Stimulated activated CD4-positive, alpha-beta T cell treated with anti-CD3 and anti-CD28 coated beads, Interleukin-1b, Interleukin-23, amount 100 ng/mL, for 4 hours (primary cell): Measurements from ENCODE around the gene ZNF780A.
"Not testable (repeated sequence)": the region's sequence is repeated elsewhere in the genome, so short reads cannot be mapped to it uniquely, and the experiment has no call there.

ENCODE experiments used
- DNase-seq, 2 donors: peaks; one replicate each; pipeline ENCODE4 v3.0.0-alpha.2; 2020; ENCODE audit warnings: low read depth in 2 of 2

Gene ZNF780A

DNA sequence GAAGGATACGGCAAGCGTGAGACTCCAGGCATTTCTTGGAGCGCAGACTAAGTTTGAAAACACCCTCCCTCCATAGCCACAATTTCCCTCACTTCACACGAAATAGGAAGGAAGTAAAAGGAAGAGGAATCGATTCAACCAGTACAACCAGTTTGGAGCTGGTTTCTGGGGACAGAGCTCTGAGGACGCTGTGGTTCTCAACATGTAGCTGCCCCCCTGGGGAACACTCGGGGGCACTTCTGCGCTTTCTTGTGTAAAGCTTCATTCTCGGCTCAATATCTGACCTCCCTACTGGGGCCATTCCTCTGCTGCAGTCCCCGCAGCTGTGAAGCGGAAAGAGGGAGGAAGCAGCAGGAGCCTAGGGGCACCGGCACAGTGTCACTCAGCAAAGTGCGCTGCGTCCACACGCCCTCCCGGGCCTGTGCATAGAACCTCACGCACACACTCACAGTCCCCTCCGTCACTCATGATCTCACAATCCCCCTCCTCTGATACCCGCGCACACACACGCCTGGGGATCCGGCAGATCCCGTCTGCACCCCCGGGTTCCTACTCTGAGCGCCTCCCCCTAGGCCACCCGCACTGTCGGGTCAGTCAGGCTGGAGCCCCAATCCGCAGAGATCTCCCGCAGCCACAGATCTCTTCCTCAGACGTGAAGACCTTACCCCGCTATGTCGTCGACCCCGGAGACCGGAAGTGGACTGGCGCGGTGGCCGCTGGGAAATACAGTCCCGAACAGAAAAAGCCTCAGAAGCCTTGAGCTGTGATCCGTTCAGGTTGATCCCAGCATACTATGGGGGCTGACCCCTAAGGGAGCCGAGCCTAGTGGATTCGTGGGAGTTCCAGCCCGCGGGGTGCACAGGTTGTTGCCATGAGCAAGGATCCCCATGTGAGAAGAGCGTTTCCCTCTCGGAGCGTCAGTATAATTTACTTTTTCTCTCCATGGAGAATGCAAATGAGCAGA, at the start of gene ZNF780A:
Gene ZNF780A (minus strand): TSS at position 703 of the 964 bp plus-strand sequence. CDS start 6,190 bp downstream, outside the sequence.
- peak; percentile 61 to 64 for DNase-seq

DNA sequence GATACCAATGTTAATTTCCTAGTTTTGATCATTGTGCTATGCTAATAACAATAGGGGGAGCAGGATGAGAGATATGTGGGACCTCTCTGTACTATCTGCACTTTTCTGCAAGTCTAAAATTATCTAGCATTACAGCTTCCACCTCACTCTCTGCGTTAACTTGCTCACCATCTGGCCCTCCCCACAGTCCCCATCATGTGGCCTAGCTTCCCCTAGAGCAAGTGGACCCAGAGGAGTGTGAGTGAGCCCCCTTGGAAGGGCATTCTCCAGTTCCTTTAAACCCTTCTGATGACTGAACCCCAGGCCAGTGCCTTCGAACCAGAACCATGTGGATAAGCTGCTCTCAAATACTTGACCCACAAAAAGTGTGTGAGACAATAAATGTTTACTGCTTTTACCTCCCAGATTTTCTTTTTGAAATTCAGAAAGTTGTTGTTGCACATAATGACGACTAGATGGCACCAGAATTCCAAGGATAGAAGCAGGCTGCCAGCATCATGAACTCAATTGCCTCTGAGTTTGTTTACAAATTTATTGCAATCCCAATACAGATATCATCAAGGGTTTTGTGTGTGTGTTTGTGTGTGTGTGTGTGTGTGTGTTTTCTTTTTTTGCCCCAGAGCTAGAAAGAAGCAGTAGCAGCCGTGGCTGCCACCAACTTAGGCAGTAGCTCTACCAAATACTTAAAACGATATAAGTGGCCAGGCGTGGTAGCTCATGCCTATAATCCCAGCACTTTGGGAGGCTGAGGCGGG, 49.0 kb upstream of the ZNF780A start:
- peak in 1 of 2 donors; percentile 20 for DNase-seq

DNA sequence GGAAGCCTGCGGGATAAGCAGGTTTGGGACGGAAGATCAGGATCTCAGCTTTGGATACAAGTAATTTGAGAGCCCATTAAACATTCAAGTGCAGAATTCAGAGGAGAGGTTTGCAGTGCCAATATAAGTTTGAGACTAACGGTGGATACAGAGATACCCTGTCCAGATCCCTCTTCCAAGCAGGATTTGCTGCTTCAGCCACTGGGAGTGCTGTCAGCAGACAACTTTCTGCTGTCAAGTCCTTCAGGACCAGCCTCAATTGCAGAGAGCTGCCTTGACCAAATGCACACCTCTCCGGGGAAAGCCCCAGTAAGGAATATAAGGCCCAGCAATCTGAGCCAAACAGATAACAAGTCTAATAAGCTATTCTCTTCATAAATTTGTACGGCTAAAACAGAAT, 46.1 kb upstream of the ZNF780A start:
- no peak for DNase-seq

DNA sequence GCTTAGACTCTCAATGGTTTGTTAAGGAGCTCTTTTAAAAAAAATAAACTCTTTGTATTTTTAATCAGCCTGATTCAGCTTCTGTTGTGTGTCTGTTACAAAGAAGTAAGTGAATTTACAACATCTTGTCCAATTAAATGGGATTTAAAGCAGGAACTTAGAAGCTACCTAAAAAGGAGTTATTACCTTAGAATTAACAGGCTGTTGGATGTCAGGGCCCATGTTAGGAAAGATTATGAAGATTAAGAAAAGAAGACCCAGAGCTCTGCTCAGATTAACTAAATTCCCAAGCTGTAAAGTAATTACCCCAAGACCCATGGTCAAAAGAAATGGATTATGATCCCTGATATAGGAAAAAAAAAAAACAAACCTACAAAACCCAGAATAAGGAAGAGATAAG, 44.1 kb upstream of the ZNF780A start:
- DNase-seq = no peak

DNA sequence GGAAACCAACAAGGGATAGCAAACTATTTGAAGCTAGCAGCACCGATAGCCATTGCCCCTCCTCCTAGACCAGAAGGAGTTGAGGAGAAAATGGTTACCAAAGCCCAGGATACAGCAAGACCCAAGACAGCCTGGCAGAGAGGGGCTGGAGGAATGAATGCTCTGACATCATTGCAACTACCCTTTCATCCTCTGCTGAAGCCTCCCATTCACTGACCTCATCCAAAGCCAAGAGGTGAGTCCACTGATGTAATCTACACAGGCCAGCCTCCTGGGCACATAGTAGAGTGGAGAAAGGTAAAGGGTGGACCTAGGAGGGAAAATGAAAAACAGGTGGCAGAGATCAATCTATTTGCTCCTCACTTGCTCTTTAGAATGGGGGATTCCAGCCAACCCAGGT, 42.7 kb upstream of the ZNF780A start:
- no peak for DNase-seq

DNA sequence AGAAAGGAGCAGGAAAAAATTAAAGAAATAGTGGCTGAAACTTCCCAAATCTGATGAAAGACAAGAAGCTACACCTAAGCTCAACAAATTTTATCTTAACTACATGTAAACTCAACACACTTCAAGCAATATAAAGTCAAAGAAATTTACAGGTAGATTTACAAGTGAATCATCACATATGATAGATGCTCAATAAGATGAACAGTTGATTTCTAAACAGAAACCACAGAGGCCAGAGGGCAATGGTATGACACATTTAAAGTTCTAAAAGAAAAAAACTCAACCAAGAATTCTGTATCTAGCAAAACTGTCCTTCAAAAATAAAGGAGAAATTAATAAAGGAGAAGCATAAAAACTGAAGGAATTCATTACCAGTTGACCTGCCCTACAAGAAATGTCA, 39.3 kb upstream of the ZNF780A start:
- no peak for DNase-seq

DNA sequence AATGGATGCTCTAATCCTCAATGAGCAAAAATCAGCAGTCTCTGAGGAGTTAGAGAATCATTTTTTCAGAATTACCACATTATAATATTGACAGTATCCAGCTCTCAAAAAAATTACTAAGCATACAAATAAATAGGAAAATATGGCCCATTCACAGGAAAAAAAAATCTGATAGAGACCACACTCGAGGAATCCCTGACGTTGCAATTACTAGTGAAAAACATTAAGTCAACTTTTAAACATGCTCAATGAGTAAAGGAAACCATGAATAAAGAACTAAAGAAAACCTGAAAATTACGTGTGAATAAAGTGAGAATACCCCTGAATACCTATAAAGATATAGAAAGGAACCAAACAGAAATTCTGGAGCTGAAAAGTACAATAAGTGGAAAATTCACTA, 38.7 kb upstream of the ZNF780A start:
- no peak for DNase-seq

DNA sequence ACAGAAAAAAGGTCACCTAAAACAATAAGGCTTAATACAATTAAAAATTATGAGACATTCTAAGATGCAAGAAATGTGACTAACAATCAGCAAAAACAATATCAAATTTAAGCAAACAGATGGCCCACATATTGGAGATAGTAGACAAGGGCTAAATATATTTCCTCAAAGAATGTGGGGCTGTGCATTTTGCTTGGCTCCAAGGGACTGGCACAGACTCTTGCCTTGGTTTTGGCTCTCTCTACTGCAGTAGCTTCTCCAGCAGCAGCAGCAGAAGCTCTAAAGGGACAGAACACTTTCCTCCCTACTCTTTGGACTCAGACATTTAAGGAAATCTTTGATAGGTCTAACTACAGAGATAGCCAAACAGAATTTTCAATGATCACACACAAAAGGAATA, 38.2 kb upstream of the ZNF780A start:
- no peak for DNase-seq

DNA sequence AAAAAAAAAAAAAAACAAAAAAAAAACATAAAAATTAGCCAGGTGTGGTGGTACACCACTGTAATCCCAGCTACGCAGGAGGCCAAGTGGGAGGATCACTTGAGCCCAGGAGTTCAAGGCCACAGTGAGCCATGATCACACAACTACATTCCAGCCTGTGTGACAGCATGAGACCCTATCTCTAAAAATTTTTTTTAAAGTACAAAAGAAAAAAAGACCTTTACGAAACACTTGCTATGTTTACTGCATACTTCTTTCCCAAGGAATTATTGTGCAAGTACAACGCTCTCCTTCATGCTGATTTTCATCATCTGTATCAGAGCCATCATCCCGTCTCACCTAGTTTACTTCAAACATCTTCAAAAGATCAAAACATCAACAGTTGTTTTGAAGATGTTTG, 28.6 kb upstream of the ZNF780A start:
- no peak for DNase-seq

DNA sequence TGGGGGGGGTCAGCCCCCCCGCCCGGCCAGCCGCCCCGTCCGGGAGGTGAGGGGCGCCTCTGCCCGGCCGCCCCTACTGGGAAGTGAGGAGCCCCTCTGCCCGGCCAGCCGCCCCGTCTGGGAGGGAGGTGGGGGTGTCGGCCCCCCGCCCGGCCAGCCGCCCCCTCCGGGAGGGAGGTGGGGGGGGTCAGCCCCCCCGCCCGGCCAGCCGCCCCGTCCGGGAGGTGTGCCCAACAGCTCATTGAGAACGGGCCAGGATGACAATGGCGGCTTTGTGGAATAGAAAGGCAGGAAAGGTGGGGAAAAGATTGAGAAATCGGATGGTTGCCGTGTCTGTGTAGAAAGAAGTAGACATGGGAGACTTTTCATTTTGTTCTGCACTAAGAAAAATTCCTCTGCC, 27.9 kb upstream of the ZNF780A start:
- not testable (repeated sequence) for DNase-seq

DNA sequence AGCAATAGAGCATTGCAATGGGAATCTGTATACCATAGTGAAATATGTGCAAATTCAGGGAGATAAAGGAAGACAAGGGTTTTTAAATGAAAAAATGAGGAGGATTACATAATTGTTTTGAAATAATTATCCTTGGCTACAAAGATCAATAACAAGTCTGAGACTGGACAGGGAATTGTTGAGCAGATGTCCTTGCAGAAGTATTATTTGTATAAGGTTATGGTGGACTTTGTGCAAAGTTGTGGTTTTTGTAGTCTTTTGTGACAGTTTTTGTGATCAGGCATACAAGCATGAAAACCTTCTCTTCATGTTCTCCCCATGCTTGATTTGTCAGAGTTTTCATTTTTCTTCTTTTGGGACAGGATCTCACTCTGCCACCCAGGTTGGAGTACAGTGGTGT, 25.3 kb upstream of the ZNF780A start:
- DNase-seq = no peak

DNA sequence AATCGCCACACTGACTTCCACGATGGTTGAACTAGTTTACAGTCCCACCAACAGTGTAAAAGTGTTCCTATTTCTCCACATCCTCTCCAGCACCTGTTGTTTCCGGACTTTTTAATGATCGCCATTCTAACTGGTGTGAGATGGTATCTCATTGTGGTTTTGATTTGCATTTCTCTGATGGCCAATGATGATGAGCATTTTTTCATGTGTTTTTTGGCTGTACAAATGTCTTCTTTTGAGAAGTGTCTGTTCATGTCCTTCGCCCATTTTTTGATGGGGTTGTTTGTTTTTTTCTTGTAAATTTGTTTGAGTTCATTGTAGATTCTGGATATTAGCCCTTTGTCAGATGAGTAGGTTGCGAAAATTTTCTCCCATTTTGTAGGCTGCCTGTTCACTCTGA, 23.4 kb upstream of the ZNF780A start:
- DNase-seq = not testable (repeated sequence)

DNA sequence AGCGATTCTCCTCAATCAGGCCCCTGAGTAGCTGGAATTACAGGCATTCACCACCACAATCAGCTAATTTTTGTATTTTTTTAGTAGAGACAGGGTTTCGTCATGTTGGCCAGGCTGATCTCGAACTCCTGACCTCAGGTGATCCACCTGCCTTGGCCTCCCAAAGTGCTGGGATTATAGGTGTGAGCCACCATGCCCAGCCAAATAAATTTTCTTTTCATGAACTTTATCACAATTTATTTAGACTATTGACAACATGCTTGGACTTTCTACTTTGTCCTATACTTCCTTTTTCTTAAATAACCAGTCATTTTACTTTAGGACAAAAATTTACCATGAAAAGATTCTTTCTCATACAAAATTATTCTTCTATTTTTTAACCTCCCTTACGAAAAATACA, 21.5 kb upstream of the ZNF780A start:
- not testable (repeated sequence) for DNase-seq

DNA sequence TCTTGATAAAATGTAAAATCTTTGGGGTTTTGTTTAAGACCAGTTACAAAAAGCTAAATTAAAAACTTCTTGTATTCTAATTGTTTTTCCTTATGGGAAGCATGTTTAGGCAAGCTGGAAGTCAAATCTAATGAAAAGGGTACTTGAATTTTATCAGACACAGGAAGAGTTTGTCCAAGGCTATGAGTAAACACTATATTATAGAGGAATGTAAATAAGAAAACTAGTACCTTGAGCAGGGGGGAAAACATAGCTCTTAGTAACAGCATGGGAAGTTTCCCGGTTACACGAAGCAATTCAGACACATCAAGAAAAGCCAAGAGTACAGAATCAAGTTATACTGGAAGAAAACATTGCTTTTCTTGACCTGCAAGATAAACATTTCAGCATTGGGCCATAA, 19.8 kb upstream of the ZNF780A start:
- DNase-seq = no peak

DNA sequence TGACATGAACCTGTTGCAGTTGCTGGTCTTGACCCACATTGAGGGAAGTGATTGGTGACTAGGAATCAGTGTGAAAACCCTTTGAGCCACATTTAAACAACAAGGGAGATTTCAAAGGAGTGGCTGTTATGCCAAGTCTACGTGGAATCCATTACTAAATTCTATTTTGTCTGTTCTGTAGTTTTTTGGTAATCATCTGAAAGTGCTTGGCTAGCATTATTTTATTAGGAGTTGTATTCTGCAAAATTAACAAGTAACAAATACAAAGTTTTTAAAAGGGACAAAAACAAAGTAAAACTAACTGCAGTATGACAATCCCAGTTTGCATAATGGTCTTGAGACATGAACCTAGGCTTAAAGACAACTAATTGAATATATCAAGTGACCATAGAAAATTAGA, 14.0 kb upstream of the ZNF780A start:
- no peak for DNase-seq

DNA sequence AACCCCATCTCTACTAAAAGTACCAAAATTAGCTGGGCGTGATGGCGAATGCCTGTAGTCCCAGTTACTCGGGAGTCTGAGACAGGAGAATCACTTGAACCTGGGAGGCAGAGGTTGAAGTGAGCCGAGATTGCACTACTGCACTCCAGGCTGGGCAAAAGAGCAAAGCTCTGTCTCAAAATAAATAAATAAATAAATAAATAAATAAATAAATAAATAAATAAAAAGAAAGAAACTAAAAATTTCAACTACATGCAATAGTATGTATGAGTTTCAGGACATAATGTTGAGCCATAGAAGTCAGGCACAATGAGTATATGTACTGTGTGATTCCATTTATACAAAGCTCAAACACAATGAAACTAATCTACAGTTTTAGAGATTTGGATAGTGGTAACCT, 12.9 kb upstream of the ZNF780A start:
- DNase-seq = no peak

DNA sequence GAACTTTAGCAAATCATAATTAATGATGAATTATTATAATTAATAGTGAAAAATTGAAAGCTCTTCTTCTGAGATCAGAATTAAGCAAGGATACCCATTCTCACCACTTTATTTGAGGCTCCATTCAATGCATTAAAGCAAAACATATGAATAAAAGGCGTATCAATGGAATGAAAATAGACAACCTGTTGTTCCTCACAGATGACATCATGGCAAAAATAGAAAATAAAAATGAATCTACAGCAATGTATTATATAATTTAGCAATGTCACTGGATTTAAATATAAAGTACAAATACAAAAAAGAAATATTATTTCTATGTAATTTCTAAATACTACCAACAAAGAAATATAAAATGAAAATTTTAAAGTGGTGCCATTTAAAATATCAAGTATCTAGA, 11.1 kb upstream of the ZNF780A start:
- DNase-seq = no peak

DNA sequence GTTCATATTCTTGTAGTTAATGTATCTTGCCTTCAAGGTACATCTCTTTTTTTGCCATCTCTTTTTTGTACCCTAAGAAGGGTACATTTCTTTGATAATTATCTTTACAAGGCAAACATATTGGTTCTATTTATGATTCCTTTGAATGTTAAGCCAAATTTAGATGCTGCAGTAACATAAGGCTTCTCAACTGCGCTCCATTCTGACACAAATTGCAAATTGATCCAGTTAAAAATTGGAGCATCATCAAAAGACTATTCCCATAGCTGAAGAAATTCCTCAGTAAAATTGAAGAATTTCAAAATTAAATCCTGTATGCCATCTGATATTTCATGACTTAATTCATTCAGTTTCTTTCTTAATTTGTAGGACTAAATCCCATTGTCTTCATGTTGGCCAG, 2.7 kb upstream of the ZNF780A start:
- DNase-seq = no peak

DNA sequence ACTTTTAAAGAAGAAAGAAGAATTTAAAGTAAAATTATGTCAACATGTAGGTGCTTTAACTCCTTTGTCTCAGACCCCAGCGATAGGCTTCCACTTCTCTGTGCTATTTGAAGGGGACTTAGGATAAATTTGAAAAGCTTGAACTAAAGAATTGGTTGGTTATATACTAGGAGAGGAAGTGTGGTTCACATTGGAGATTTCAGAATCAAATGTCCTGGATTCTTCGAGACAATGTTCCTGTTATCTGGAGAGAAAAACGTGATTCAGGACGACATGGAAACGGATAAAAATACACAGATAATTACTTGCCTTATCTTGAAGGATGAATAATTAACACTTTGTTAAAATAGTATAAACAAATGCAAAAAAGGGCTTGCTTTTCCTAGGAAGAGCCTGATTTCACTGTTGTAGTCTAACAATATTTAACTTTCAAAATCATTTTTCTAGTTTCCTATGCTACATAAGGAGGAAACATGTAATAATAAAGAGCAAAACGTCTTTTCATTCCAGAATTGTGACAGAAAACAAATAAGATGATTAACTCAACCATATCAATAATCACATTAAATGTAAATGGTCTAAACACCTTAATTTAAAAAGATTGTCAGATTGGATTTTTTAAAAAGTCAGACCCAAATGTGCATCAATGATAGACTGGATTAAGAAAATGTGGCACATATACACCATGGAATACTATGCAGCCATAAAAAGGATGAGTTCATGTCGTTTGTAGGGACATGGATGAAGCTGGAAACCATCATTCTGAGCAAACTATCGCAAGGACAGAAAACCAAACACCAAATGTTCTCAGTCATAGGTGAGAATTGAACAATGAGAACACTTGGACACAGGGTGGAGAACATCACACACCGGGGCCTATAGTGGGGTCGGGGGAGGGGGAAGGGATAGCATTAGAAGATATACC, 724 bp upstream of the ZNF780A start:
- no peak for DNase-seq

DNA sequence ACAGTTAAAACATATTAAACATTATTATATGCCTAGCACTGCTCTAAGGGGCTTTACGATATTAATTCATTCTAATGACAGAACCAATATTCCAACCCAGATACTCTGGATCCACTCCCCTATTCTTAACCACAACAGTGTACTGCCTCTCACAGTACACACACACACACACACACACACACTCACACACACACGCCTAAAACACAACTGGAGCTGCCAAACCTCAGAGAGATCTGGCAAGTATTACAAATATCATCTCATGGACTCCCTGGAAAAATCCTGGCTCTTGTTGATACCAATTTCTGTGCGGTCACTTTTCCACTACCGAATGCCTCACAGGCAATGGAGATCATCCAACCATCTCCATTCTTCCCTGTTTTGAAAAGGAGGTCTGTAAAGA, 1.3 kb downstream of the ZNF780A start:
- DNase-seq = no peak

DNA sequence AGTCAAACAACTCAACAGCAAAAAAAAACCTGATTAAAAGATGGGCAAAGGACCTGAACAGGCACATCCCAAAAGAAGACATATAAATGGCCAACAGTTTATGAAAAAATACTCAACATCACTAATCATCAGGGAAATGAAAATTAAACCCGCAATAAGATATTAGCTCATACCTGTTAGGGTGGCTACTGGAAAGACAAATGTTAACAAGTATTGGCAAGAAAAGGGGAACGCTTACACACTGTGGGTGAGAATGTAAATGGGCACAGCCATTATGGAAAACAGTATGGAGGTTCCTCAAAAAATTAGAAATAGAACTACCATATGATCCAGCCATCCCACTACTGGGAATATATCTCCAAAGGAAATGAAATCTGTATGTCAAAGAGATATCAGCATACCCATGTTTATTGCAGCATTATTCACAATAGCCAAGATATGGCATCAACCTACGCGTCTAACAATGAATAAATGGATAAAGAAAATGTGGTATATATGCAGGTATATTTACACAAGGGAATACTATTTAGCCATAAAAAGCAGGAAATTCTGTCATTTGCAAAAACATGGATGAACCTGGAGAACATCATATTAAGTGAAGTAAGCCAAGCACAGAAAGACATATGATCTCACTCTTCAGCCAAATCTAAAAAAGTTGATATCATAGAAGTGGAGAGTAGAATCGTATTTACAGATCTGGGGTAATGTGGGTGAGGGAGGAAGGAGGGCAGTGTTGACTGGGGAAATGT, 2.3 kb downstream of the ZNF780A start:
- DNase-seq = no peak
